ENCODE measurements around the gene MPPE1.
A peak's percentile ranks its signal among the peaks of the same experiment; 100 is the strongest.

The MPPE1 gene

GRCh38 chr18:11851806-11852337, 56.2 kb downstream of the MPPE1 start:
- DNase-seq: peak; percentile 59

GRCh38 chr18:11851146-11851805, 56.8 kb downstream of the MPPE1 start, which contains the start of gene CHMP1B:
Gene CHMP1B (plus strand): TSS chr18:11851413. CDS start chr18:11851512, 99 bp downstream.
- DNase-seq: peak; percentile 96

- peak; percentile 72 for DNase-seq
Observed at GRCh38 chr18:11850821-11851145, 57.3 kb downstream of the MPPE1 start.

DNA sequence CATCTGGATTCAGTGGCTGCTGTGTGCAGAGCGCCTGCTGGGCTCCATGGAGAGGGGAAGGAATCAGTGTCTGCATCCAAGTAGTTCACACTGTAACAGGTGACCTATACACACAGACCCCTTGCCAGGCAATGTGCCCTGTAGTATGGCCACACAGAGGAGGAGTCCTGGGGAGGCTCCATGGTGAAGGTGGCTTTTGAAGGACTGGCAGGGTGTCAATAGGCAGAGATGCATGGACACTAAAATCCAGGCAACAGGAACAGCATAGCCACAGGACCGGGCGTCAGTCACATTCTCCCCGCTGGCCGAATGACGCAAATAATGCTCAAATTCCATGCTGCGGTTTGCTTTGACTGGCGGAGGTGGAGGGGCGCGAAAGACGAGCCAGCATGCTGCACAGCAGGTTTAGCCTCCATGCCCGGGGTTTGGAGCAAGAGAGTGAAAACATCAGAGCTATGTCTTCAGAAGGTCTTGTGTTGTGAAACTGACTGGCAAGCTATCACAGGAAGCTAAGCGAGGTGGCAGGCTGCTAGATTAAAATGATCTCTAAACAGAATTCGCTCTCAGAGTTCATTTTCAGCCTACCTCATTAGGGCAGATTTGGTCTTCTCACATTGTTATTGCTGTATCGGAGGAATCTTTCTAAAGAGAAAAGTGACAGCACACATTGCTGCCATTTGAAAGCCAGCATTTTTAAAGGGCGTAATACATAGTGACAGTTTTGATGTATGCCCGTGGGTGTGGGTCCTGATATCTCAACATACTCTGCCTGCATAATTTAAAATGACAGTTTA, 58.1 kb downstream of the MPPE1 start:
- peak; percentile 67 for DNase-seq

- DNase-seq: no peak
Observed at GRCh38 chr18:11849279-11849678, 58.8 kb downstream of the MPPE1 start.

- DNase-seq: no peak
Observed at GRCh38 chr18:11847811-11848210, 60.3 kb downstream of the MPPE1 start.

DNA sequence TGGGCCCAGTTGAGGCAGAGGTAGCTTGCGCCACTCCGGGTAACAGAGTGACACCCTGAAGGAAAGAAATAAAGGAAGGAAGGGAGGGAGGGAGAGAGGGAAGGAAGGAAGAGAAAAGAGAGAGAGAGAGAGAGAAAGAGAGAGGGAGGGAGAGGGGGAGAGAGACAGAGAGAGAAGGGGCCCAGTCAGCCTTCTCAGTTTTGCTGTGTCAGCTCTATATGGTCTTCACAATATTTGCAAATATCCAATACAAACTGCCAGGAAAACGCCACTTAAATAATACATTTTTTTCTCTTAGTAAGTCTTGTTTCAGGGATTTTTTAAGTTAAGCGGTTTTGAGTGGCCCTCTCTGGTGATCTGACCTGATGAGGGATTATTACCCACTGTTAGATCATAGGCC, 62.5 kb downstream of the MPPE1 start:
- no peak for DNase-seq

GRCh38 chr18:11844436-11844835, 63.7 kb downstream of the MPPE1 start:
- no peak for DNase-seq

DNA sequence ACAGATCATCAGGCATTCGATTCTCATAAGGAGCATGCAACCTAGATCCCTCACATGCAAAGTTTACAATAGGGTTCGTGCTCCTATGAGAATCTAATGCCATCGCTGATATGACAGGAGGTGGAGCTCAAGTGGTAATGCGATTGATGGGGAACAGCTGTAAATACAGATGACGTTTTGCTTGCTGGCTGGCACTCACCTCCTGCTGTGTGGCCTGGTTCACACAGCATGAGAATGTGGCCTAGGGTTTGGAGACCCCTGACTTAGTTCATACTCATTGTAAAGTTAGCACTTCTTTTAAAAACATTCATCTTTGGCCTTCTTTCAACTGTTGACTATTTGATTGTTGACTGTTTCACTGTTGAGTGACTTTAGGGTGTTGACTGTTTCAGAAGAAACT, 65.6 kb downstream of the MPPE1 start:
- DNase-seq: no peak

DNA sequence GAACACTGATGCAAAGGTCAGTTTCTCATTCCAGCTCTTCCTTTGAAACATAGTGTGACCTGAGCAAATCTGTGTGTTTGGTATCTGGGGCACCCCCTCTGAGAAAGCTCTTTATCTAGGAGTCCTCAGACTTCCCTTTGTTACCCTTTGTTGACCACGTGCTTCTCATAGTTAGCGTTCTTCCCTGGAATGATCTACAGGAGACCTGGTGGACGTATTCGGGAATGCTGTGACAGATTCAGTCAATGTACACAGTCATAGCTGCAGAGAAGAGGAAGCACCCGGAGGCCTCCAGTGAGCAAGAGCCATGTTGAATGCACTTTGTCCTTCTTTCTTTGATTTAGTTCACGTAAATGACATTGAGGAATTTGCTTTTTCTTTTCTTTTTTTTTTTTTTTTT, 67.6 kb downstream of the MPPE1 start:
- DNase-seq: no peak

GRCh38 chr18:11839556-11839955, 68.6 kb downstream of the MPPE1 start:
- DNase-seq: no peak

- DNase-seq: no peak
Observed at GRCh38 chr18:11834772-11835171, 73.3 kb downstream of the MPPE1 start.

All from CD4-positive, alpha-beta T cell treated with Interleukin-12 subunit alpha and Interleukin-12 subunit beta, for 1 hour (primary cell).